SU-DHL-6 (cell line): Measurements from ENCODE around the gene TTL.

Experiments used
- CTCF ChIP-seq: fragments of 200-600 bp; sonication (generic); IDR thresholded peaks from one replicate; pipeline ENCODE4 v1.5.1; 2017; ENCODE audit warnings: antibody characterized with exemption, mild to moderate bottlenecking, low read length, moderate library complexity; ENCODE audit not compliant: insufficient read depth, poor library complexity, severe bottlenecking
- EZH2phosphoT487 ChIP-seq: fragments of 200-600 bp; sonication (generic), shearing (Covaris generic); conservative IDR thresholded peaks from 2 replicates; pipeline ENCODE4 v1.6.1; 2018; ENCODE audit warnings: mild to moderate bottlenecking, antibody characterized with exemption, low read length, moderate library complexity, mixed read lengths

GRCh38 chr2:112482309-112483041 is 519 bp downstream of the TTL start:
- TF ChIP-seq CTCF: no peak
- no peak for TF ChIP-seq EZH2phosphoT487
